NCI-H526 (cell line): ENCODE measurements around the gene CYRIA.
A peak's percentile ranks its signal among the peaks of the same experiment; 100 is the strongest.

Experiments
- DNase-seq, 2 experiments: peaks; one replicate each; lab custom pipeline; 2025; lab: John Stamatoyannopoulos, UW

CYRIA gene

DNA sequence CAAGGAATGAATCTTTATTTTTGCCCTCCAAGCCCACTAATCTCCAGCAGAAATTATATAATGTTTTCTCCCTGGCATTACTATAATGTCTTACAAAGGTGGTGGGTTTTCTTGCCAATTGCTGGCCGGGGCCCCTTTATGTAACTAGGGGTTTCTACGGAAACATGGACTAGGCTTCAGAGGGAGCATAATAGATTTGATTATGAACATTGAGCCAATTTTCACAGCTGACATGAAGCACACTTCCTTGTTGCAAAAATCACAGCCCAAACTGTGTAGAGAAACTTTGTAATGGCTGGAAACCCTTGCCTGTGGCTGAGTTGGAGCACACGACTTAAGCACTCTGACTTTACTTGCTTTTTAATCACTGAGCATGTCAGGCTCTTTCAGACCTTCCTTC, 3.8 kb upstream of the CYRIA start:
- no peak for DNase-seq

GRCh38 chr2:16666449-16666801, 791 bp upstream of the CYRIA start:
- no peak for DNase-seq

- no peak for DNase-seq
Measured at GRCh38 chr2:16664809-16665747, 556 bp downstream of the CYRIA start.

- DNase-seq: peak in 1 of 2 experiments; percentile 73
Measured at GRCh38 chr2:16664052-16664731, 1.4 kb downstream of the CYRIA start.

- DNase-seq: no peak
Measured at GRCh38 chr2:16663121-16663905, 2.3 kb downstream of the CYRIA start.

DNA sequence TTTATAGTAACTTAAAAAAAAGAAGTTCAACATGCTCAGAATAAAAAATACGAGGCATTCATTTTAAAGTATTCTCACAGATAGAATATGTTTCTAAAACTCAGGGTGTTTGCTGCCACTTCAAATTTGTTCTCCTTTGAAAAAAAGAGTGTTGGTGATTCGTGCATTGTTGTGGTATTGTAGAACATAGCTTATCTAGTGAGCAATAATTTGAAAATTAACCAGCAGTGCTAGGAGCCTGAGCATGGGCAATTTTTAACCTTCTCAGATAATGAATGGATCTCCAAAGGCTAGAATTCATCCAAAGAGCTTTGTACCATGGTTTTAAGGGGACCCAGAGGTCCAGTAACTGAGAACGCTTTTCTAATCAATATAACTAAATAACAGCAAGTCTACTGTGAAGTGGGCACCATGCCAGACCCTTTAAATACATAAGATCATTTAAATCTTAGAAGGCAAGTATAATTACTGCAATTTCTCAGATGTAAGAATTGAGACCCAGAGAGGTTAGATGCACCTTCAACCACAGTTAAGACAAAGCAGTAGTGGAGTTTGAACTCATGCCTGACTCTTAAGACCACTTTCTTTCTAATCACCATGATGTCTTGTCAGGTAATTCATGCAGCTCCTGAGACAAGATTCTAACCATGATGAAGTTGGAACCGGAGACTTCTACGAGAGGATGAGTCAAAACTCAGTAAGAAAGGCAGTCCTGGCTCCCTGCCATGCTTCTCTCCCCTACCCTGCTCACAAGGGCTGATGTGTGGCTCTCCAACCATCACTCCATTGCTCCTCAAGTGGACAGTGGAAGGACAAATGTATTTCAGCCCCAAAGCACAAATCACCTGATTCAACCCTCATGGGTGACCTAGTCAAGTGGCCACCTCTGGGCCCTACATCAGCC, 3.4 kb downstream of the CYRIA start:
- DNase-seq: no peak

- no peak for DNase-seq
Measured at GRCh38 chr2:16661526-16661925, 4.1 kb downstream of the CYRIA start.

DNA sequence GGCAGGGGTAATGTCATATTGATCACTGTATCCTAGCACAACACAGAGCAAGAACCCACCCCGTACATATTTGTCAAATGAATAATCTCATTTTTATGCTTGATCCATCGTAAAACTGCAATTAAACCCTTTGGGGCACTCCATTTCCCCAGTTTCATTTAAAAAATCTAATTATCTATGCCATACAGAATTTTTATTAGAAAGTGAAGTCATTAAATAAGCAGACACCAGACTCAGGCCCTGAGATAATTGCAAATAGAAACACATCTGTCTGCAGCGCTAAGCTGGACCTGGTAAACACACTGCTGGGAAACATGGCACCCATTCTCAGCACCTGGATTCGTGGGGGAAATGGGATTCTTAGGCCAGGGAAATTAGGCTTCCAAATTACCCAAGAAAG, 5.1 kb downstream of the CYRIA start:
- DNase-seq: no peak

GRCh38 chr2:16660114-16660513, 5.5 kb downstream of the CYRIA start:
- DNase-seq: no peak

GRCh38 chr2:16658076-16658739, 7.4 kb downstream of the CYRIA start:
- DNase-seq: no peak

DNA sequence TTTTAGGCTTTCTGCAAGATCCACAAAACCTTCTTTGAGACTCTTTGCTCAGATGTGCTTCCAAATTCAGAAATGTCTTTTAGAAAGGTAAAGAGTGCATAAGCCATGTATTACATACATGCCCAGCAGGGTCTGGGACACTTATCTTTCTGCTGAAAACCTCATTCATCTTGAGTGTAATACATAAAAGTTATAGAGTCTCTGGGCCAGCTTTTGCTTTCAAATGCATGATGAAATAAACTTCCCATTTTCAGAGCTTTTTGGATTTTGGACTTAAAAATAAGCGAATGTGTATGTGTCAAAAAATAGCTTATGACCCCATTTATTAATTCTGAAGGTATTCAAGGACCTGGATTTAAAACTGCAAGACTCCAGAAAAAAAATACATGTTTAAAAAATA, 8.0 kb downstream of the CYRIA start:
- no peak for DNase-seq

DNA sequence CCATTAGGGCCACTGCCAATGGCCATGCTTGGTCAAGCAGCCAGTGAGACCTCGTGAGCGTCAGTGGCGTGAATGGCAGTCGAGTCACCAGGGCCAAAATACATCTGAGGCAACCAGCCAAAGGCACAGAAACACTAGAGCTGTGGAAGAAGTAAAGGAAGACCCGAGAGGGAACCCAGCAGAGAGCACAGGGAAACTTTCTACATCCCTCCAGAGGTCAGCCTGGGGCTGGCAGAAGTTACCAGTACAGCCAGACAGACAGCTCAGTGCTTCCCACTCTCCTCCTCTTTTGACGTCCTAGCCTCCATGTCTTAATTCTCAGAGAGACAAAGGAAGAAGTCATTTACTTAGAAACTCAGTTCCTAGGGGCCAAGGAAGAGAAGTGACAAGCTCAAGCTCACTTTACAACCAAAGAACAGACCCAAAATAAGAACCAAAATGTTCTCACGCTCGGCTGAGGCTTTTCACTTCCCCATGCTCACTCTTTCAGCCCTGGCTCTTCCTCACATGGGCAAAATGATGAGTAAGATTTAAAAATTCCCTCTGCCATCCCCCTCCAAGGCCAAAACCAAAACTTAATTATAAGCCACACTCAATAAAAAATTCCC, 8.7 kb downstream of the CYRIA start:
- DNase-seq: no peak

DNA sequence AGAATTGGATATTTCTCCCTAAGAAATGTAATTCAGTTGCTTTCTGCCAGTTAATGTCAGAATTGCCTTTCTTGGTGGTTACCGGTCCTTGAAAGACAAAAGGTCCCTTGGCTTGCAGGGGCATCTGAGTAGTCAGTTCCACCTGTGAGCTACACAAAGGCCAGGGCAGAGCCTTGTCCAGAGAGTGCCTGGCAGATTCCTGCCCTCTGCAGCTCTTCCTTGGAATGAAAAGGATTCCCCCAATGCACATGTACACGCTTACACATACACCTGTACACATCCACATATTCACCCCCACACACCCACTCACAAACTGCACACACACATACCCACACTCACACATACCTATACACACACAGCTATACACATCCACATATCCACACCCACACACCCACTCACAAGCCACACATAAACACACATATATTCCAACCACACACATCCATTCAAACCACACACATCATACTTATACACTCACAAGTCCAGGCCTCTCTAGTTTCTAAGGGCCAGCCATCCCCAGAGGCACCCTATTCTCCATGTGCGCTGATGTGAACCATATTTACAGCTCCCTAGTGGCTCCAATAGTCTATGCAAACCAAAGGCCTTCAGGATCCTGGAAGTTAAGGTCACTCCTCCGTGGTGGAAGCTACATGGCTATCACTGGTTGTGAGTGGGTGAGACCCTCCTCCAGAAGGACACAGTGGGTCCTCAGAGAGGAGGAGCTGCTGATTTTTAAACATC, 9.6 kb downstream of the CYRIA start:
- DNase-seq: peak in 1 of 2 experiments; percentile 82

DNA sequence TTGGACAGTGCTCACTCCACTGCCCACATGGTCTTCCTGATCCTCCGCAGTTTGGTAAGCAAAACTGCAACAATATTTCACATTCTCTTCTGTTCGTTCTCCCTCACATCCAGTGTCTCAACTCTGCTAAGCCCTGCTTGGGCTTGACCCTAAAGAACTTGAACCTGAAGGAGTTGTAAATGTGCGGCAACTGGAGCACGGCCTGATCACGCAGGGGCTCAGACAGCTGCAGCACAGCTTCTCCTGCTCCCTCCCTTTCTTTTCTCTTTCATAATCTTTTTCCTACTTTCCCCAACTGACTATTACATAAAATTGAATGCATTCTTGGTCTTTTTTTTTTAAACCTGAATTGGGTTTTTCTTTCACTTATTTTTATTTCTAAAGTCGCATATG, 10.2 kb downstream of the CYRIA start:
- no peak for DNase-seq

DNA sequence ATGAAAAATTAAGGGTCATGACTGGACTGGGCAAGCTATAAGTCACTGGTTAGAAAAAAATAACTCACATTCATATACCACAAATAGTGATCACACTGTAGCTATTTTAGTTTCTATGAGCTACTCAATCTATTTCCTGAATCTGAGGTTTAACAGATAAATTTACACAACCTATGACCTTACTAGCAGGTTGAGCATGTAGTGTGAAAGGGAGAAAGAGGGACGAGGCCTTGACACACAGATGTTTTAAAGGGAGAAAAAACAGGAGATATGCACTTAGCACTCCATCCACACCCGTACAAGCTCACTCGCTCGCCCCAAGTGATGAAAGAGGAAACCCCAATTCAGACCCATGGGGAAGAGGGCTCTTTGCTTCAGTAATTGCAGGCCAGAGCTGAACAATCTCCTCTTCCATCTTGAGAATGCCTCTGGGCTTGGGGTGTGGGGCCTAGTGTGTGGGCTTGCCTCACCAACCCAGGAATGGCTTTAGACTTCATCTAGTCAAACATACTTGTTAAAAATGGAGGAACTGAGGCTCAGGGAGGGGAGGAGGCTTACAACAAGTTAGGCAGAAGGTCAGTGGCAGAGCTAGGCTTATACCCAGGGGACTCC, 10.7 kb downstream of the CYRIA start:
- DNase-seq: no peak

DNA sequence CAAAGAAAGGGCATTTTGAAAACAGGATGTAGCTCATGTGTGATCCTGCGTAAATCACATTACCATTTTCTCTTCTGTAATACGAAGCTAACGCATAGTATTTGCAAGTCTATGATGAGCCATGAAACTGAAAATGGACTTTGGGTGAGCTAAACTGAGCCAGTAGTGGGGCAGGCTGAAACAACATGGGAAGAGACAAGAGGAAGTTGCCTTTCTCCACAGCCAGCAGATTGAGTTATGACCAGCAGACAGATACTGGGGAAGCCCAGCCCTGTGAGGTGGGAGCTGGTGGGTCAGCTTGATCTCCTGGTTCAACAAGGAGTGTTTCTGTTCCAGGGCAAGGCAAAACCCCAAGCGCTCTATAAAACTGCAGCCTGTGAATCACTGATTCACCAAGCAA, 11.8 kb downstream of the CYRIA start:
- peak in 1 of 2 experiments; percentile 66 for DNase-seq

DNA sequence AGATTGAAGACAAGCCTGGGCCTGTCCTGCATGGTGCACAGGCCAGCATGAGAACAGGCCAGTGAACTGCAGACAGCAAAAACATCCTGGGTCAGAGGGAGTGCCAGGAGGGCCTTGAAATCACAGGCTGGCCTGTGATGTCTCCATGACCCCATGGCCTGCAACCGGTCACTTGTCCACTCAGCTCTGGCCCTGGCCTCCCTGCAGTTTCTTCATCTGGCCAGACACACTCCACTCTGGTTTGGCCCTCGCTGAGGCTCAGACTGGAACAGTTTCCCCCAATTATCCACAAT, 12.6 kb downstream of the CYRIA start:
- no peak for DNase-seq

DNA sequence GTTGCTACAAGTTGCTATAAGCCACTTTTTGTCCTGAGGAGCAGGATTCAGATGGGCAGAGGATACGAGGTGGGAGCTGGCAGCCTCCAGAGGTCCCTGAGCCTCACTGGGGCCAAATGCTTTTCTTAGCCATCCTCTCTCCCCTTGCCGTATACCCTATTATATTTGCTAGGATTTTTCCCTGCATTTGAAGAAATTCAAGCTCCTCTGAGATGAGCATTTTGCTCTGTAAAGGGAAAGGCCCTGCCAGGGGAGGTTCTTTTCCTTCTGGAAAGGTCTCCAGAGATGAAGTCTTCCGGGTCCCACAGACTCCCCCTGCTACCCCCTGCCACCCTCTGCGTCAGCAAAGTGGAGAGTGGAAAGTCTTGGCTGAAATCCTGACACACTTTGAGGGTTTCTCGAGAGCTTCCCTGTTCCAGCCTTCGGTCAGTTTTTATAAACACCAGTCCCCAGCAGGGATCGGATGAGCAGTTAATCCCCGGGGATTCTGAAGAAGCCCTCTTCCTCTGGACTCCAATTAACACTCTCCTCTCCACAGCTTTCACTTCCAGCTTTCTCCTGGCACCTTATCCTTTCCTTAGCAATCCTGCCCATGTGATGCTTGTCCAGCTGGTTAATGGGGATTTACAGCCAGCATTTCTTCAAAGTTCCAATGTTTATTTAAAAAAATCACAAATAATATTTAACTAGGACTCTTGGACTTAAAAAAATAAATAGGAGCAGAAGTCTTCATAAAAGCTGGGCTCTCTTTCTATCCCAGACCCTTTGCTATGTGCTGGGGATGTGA, 13.1 kb downstream of the CYRIA start:
- peak in 1 of 2 experiments; percentile 27 for DNase-seq
